Measurements from ENCODE around the gene RAD51B.
A peak's percentile ranks its signal among the peaks of the same experiment; 100 is the strongest.

Gene RAD51B

DNA sequence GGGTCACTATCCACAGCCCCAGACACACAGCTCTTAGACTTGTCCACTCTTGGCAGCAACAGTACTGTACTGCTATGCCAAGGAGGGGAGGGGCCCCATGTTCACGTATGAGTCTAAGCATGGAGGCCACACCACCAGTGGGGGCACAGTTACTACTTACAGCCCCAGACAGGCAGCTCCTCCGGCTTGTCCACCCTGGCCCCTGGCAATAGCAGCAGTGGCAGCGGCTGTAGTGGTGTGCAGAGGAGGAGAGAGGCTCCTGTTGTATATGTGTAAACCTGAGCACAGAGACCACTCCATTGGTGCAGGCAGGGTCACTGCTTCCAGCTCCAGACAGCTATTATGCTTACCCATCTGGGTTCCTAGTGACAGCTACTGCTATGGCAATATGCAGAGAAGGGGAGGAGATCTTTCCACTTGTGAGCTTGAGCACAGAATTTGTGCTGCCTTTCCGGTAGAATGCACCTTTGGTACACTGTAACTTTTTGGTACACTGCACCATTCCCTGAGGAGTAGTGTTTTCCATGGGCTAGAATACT lies 113.2 kb downstream of the RAD51B start:
- Histone ChIP-seq H3K4me1 (no peaks in the 10 kb centered on the region), H3K4me3 (ENCODE audit: low read depth, low read length) (no peak overlapping the region), H3K27ac (no peak overlapping the region), H3K27me3 (ENCODE audit: control insufficient read depth, insufficient read depth, low read length) (no peaks in the 10 kb centered on the region), H2AFZ (no peak overlapping the region), H3K79me2 (no peaks in the 10 kb centered on the region), H3K9me3 (ENCODE audit: control insufficient read depth, low read length) (no peaks in the 10 kb centered on the region), H3K4me2 (ENCODE audit: low read length) (no peak overlapping the region), H3K36me3 (ENCODE audit: control insufficient read depth, insufficient read depth, low read length) (no peaks in the 10 kb centered on the region), H3K9ac (no peak overlapping the region)
- no peak for TF ChIP-seq CTCF (IDR thresholded peaks at IDR 0.05)

- Histone ChIP-seq H2AFZ (no peak overlapping the region), H3K4me1 (no peaks in the 10 kb centered on the region), H3K36me3 (ENCODE audit: control insufficient read depth, insufficient read depth, low read length) (no peaks in the 10 kb centered on the region), H3K27me3 (ENCODE audit: control insufficient read depth, insufficient read depth, low read length) (no peaks in the 10 kb centered on the region), H3K9me3 (ENCODE audit: control insufficient read depth, low read length) (no peaks in the 10 kb centered on the region), H3K27ac (no peak overlapping the region), H3K9ac (no peak overlapping the region), H3K4me3 (ENCODE audit: low read depth, low read length) (no peak overlapping the region), H3K79me2 (no peaks in the 10 kb centered on the region), H3K4me2 (ENCODE audit: low read length) (no peak overlapping the region)
- TF ChIP-seq CTCF (IDR thresholded peaks at IDR 0.05) = no peak
Observed at GRCh38 chr14:67933266-67933665, 113.7 kb downstream of the RAD51B start.

DNA sequence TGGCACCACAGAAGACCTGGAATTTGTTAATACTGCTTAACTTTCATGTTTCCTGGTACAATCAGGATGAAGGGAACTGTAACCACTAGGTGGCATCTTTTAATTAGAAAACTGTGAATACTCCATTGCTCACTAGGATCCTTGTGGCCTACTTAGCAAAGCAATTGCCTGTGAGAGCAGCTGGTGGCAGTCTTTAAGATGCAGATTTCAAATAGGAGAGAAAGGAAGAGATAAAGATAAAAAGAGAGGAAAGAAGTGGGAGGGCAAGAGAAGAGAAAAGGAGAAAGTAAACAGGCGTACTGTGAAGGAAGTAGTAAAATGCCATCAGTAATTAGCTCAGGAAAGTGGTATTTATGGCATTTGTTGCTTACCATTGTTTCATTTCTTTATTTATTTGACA lies 114.5 kb downstream of the RAD51B start:
- Histone ChIP-seq H3K27ac (no peak overlapping the region), H3K9ac (no peak overlapping the region)

DNA sequence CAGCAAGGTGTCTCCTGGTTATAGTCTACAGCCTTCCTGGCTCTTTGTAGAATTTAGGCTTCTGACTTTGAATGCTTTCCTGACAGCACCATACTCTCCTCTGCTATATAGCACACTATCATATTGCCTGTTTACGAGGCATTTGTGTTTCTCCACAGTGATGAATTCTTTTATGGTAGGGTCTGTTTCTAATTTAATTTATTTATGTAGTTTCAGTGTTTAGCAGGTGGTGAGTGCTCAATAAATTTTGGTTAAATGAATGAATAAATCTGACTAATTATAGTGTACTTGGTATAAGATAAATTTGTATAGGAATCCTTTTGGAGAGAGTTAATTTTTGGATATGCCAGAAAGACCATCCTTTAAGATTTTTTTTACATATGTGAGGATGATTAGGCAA lies 115.3 kb downstream of the RAD51B start:
- H3K27me3 ChIP-seq (ENCODE audit: control insufficient read depth, insufficient read depth, low read length) = no peaks in the 10 kb centered on the region
- H2AFZ ChIP-seq = no peak overlapping the region
- no peaks in the 10 kb centered on the region for H3K79me2 ChIP-seq
- no peak overlapping the region for H3K4me3 ChIP-seq (ENCODE audit: low read depth, low read length)
- no peaks in the 10 kb centered on the region for H3K9me3 ChIP-seq (ENCODE audit: control insufficient read depth, low read length)
- no peak overlapping the region for H3K9ac ChIP-seq
- TF ChIP-seq CTCF (IDR thresholded peaks at IDR 0.05) = no peak
- no peaks in the 10 kb centered on the region for H3K36me3 ChIP-seq (ENCODE audit: control insufficient read depth, insufficient read depth, low read length)
- H3K4me2 ChIP-seq (ENCODE audit: low read length) = no peak overlapping the region
- H3K4me1 ChIP-seq = no peaks in the 10 kb centered on the region
- H3K27ac ChIP-seq = no peak overlapping the region

More for the DNA sequence above, 114.5 kb downstream of the RAD51B start:
- H3K4me3 ChIP-seq (ENCODE audit: low read depth, low read length) = no peak overlapping the region
- no peaks in the 10 kb centered on the region for H3K36me3 ChIP-seq (ENCODE audit: control insufficient read depth, insufficient read depth, low read length)
- H3K4me1 ChIP-seq = no peaks in the 10 kb centered on the region
- H3K79me2 ChIP-seq = no peaks in the 10 kb centered on the region
- H3K9me3 ChIP-seq (ENCODE audit: control insufficient read depth, low read length) = no peaks in the 10 kb centered on the region
- H3K27me3 ChIP-seq (ENCODE audit: control insufficient read depth, insufficient read depth, low read length) = no peaks in the 10 kb centered on the region
- H3K4me2 ChIP-seq (ENCODE audit: low read length) = no peak overlapping the region
- TF ChIP-seq CTCF (IDR thresholded peaks at IDR 0.05) = peak; percentile 63
- H2AFZ ChIP-seq = no peak overlapping the region

DNA sequence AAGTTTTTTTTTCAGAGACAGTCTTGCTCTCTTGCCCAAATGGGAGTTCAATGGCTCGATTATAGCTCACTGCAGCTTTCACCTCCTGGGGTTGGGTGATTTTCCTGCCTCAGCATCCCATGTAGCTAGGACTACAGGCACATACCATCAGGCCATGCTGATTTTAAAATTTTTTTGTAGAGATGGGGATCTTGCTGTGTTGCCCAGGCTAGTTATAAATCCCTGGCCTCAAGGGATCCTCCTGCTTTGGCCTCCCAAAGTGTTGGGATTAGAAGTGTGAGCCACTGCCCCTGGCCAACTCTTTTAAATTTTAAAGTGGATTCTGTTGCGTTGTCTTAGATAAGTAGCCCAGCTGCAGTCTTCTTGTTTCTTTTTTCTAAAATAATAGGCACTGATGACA lies 115.8 kb downstream of the RAD51B start:
- Histone ChIP-seq H3K9ac (no peak overlapping the region), H3K9me3 (ENCODE audit: control insufficient read depth, low read length) (no peaks in the 10 kb centered on the region), H3K79me2 (no peaks in the 10 kb centered on the region), H3K4me3 (ENCODE audit: low read depth, low read length) (no peak overlapping the region), H3K4me2 (ENCODE audit: low read length) (no peak overlapping the region), H3K4me1 (no peaks in the 10 kb centered on the region), H3K27me3 (ENCODE audit: control insufficient read depth, insufficient read depth, low read length) (no peaks in the 10 kb centered on the region), H2AFZ (no peak overlapping the region), H3K36me3 (ENCODE audit: control insufficient read depth, insufficient read depth, low read length) (no peaks in the 10 kb centered on the region), H3K27ac (no peak overlapping the region)
- no peak for TF ChIP-seq CTCF (IDR thresholded peaks at IDR 0.05)

Measured in parathyroid adenoma (tissue), 2 donors.